ACC112 (cell line): ENCODE data around the gene RNF103.
"Not testable (repeated sequence)": the region's sequence is repeated elsewhere in the genome, so short reads cannot be mapped to it uniquely, and the experiment has no call there.

Source experiments
- H2AFZ ChIP-seq: fragments of 200-600 bp; sonication (generic); one replicate; pipeline ENCODE4 v1.6.0; 2017; ENCODE audit warnings: antibody characterized with exemption, low read length; ENCODE audit not compliant: unreplicated experiment
- H3K27ac ChIP-seq: fragments of 200-600 bp; sonication (generic); 2 replicates; pipeline ENCODE4 v1.5.1; 2014; ENCODE audit warnings: low read depth, mild to moderate bottlenecking, antibody characterized with exemption, low read length, moderate library complexity
- H3K27me3 ChIP-seq: fragments of 200-600 bp; sonication (generic); 2 replicates; pipeline ENCODE4 v1.6.1; 2014; ENCODE audit warnings: mild to moderate bottlenecking, antibody characterized with exemption, low read length, moderate library complexity, mixed read lengths; ENCODE audit not compliant: insufficient read depth
- H3K36me3 ChIP-seq: fragments of 200-600 bp; sonication (generic); 2 replicates; pipeline ENCODE4 v1.6.1; 2016; ENCODE audit warnings: mild to moderate bottlenecking, antibody characterized with exemption, low read length, moderate library complexity, mixed read lengths; ENCODE audit not compliant: insufficient read depth
- H3K4me1 ChIP-seq: fragments of 200-600 bp; sonication (generic); one replicate; pipeline ENCODE4 v1.6.1; 2016; ENCODE audit warnings: low read length, mixed read lengths; ENCODE audit not compliant: insufficient read depth, unreplicated experiment, control insufficient read depth
- H3K4me3 ChIP-seq: fragments of 200-600 bp; sonication (generic); 2 replicates; pipeline ENCODE4 v1.5.1; 2014; ENCODE audit warnings: mild to moderate bottlenecking, low read depth, low read length
- H3K79me2 ChIP-seq: fragments of 200-600 bp; sonication (generic); one replicate; pipeline ENCODE4 v1.6.0; 2016; ENCODE audit warnings: low read length; ENCODE audit not compliant: control insufficient read depth, unreplicated experiment, insufficient read depth

The RNF103 gene

GRCh38 chr2:86623494-86624266 lies at the start of gene RNF103:
TSS of gene RNF103 (minus strand) at chr2:86623865. CDS start at chr2:86622886, 979 bp downstream.
- H3K36me3 ChIP-seq, result no peaks in the 10 kb centered on the region
- peaks cover 8% of the 10 kb centered on the region for H3K4me1 ChIP-seq
- H3K79me2 ChIP-seq, result peaks cover 28% of the 10 kb centered on the region
- H3K4me3 ChIP-seq, result peak within 1 kb of the TSS; percentile 96
- no peaks in the 10 kb centered on the region for H3K27me3 ChIP-seq
- peak within 1 kb of the TSS; percentile 82 for H3K27ac ChIP-seq
- peak within 1 kb of the TSS; percentile 93 for H2AFZ ChIP-seq

GRCh38 chr2:86673011-86673410 lies 49.3 kb upstream of the RNF103 start:
- Histone ChIP-seq H2AFZ (no peak overlapping the region), H3K79me2 (no peaks in the 10 kb centered on the region), H3K27ac (no peak overlapping the region), H3K4me3 (no peak overlapping the region), H3K27me3 (no peaks in the 10 kb centered on the region), H3K4me1 (peaks cover 7% of the 10 kb centered on the region), H3K36me3 (no peaks in the 10 kb centered on the region)

- Histone ChIP-seq H3K27ac (no peak overlapping the region), H2AFZ (no peak overlapping the region), H3K36me3 (no peaks in the 10 kb centered on the region), H3K4me1 (peaks cover 7% of the 10 kb centered on the region), H3K79me2 (no peaks in the 10 kb centered on the region), H3K4me3 (no peak overlapping the region), H3K27me3 (no peaks in the 10 kb centered on the region)
Measured at GRCh38 chr2:86672027-86672545, 48.4 kb upstream of the RNF103 start.

GRCh38 chr2:86671337-86671981 lies 47.8 kb upstream of the RNF103 start:
- no peaks in the 10 kb centered on the region for H3K36me3 ChIP-seq
- no peak overlapping the region for H3K4me3 ChIP-seq
- H3K27ac ChIP-seq, result no peak overlapping the region
- H3K79me2 ChIP-seq, result no peaks in the 10 kb centered on the region
- no peaks in the 10 kb centered on the region for H3K27me3 ChIP-seq
- H2AFZ ChIP-seq, result no peak overlapping the region
- peaks cover 7% of the 10 kb centered on the region for H3K4me1 ChIP-seq

- not testable (repeated sequence) for H3K79me2 ChIP-seq, H3K4me1 ChIP-seq, H3K27me3 ChIP-seq, H3K36me3 ChIP-seq, H3K27ac ChIP-seq, H3K4me3 ChIP-seq, H2AFZ ChIP-seq
Measured at GRCh38 chr2:86669323-86669722, 45.7 kb upstream of the RNF103 start.

- no peak overlapping the region for H3K27ac ChIP-seq
- H3K27me3 ChIP-seq, result no peaks in the 10 kb centered on the region
- H3K79me2 ChIP-seq, result no peaks in the 10 kb centered on the region
- H2AFZ ChIP-seq, result no peak overlapping the region
- H3K4me3 ChIP-seq, result no peak overlapping the region
- no peaks in the 10 kb centered on the region for H3K4me1 ChIP-seq
- H3K36me3 ChIP-seq, result no peaks in the 10 kb centered on the region; the same call in 1 of the 2 replicates
Measured at GRCh38 chr2:86661333-86661732, 37.7 kb upstream of the RNF103 start.

- Histone ChIP-seq H3K79me2 (no peaks in the 10 kb centered on the region), H3K36me3 (no peaks in the 10 kb centered on the region), H3K4me1 (no peaks in the 10 kb centered on the region), H2AFZ (no peak overlapping the region), H3K27ac (no peak overlapping the region), H3K4me3 (no peak overlapping the region), H3K27me3 (no peaks in the 10 kb centered on the region; the same call in 1 of the 2 replicates)
Measured at GRCh38 chr2:86650188-86650587, 26.5 kb upstream of the RNF103 start.

- Histone ChIP-seq H3K27ac (no peak overlapping the region), H3K4me3 (no peak overlapping the region), H3K36me3 (no peaks in the 10 kb centered on the region), H3K4me1 (no peaks in the 10 kb centered on the region), H3K79me2 (no peaks in the 10 kb centered on the region), H3K27me3 (no peaks in the 10 kb centered on the region; the same call in 1 of the 2 replicates), H2AFZ (no peak overlapping the region)
Measured at GRCh38 chr2:86649119-86649947, 25.7 kb upstream of the RNF103 start.

- no peak overlapping the region for H3K27ac ChIP-seq
- H3K4me1 ChIP-seq, result no peaks in the 10 kb centered on the region
- H2AFZ ChIP-seq, result no peak overlapping the region
- H3K4me3 ChIP-seq, result no peak overlapping the region
- no peaks in the 10 kb centered on the region for H3K36me3 ChIP-seq
- no peaks in the 10 kb centered on the region for H3K79me2 ChIP-seq
- no peaks in the 10 kb centered on the region; the same call in 1 of the 2 replicates for H3K27me3 ChIP-seq
Measured at GRCh38 chr2:86648681-86649080, 25.0 kb upstream of the RNF103 start.

- no peak overlapping the region for H3K4me3 ChIP-seq
- H3K4me1 ChIP-seq, result no peaks in the 10 kb centered on the region
- no peak overlapping the region for H3K27ac ChIP-seq
- no peak overlapping the region for H2AFZ ChIP-seq
- H3K79me2 ChIP-seq, result no peaks in the 10 kb centered on the region
- no peaks in the 10 kb centered on the region; the same call in 1 of the 2 replicates for H3K27me3 ChIP-seq
- no peaks in the 10 kb centered on the region for H3K36me3 ChIP-seq
Measured at GRCh38 chr2:86646865-86647264, 23.2 kb upstream of the RNF103 start.
